GM12892 (cell line): ENCODE data around the gene CLSTN1.

ENCODE experiments used
- POLR2A ChIP-seq: IDR thresholded peaks from 2 replicates; pipeline ENCODE4 v1.6.1; 2011; ENCODE audit warnings: low read depth, low read length, control low read depth
- POLR2AphosphoS5 ChIP-seq: IDR thresholded peaks from 2 replicates; pipeline ENCODE4 v1.6.1; 2011; ENCODE audit warnings: low read depth, low read length, control low read depth

DNA sequence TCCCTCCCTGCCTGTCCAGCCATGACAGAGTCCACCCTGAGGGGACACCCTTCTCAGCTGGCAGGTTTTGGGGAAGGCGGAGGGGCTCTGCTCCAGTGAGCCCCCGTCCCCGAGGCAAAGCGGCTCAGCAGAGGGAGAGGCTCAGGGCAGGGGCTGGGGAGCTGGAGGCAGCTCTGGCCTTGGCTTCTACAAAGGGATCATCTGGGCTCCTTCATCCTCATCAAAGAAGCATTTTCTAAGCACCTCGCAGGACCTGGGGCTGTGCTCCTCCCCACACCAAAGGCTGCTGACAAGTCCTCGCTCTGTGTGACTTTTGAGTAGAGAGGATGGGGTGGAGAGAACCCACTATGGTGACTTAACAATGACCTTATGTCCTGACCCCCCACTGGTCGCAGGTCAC, 21.0 kb upstream of the CLSTN1 start:
- TF ChIP-seq POLR2A (no peak), POLR2AphosphoS5 (no peak)
